ENCODE data around the gene MACROD2. TPM values are rescaled to one million over a fixed set of nuclear protein-coding genes. Genes with fewer than 3 reads are reported as not detected.
"Not testable (repeated sequence)": the region's sequence is repeated elsewhere in the genome, so short reads cannot be mapped to it uniquely, and the experiment has no call there.

Gene MACROD2
- total RNA-seq, 1 experiment from 2014 or later: 1.3 TPM

DNA sequence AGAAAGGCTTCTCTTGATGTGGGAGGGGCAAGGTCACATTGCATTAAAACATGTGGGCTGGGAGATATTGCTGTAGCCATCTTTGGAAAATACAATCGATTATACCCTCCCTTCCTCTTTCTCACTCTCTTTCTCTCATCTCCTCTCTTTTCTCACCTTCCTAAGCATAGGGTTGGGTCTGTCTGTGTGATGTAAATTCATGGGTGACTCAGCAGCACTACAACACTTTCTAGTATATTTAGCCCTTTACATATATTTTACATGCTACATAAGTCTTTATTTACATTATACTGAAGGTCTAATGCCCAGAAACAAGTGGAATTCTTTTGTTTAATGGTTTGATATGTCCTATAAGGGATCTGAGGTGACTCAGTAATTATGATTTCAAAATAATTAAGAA is 976.9 kb downstream of the MACROD2 start:
- in situ Hi-C loops (cut with HindIII; ENCODE audit: low pct_unique_long_range_greater_than_20kb, low sequenced_read_pairs): no loop called here
- no peak for DNase-seq (ENCODE audit: low read depth, low spot score)

GRCh38 chr20:14972690-14973089 is 977.4 kb downstream of the MACROD2 start:
- in situ Hi-C loops (cut with HindIII; ENCODE audit: low pct_unique_long_range_greater_than_20kb, low sequenced_read_pairs): no loop called here
- DNase-seq (ENCODE audit: low read depth, low spot score): no peak

GRCh38 chr20:14979453-14979986 is 984.2 kb downstream of the MACROD2 start:
- in situ Hi-C loops (cut with HindIII; ENCODE audit: low pct_unique_long_range_greater_than_20kb, low sequenced_read_pairs): no loop called here

GRCh38 chr20:14981486-14981885 is 986.2 kb downstream of the MACROD2 start:
- in situ Hi-C loops (cut with HindIII; ENCODE audit: low pct_unique_long_range_greater_than_20kb, low sequenced_read_pairs): not testable (repeated sequence)

More at GRCh38 chr20:14979453-14979986, 984.2 kb downstream of the MACROD2 start:
- no peak for DNase-seq (ENCODE audit: low read depth, low spot score)

DNA sequence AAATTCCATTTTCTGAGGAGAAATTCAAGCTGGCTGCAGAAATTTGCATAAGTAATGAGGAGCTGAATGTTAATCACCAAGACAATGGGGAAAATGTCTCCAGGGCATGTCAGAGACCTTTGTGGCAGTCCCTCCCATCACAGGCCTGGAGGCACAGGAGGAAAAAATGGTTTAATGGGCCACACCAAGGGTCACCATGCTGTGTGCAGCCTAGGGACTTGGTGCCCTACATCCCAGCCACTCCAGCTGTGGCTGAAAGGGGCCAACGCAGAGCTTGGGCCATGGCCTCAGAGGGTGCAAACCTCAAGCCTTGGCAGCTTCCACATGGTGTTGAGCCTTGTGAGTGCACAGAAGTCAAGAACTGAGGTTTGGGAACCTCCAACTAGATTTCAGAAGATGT is 987.0 kb downstream of the MACROD2 start:
- DNase-seq (ENCODE audit: low read depth, low spot score); in situ Hi-C loops (cut with HindIII; ENCODE audit: low pct_unique_long_range_greater_than_20kb, low sequenced_read_pairs): not testable (repeated sequence)

More at GRCh38 chr20:14981486-14981885, 986.2 kb downstream of the MACROD2 start:
- not testable (repeated sequence) for DNase-seq (ENCODE audit: low read depth, low spot score)

GRCh38 chr20:14984305-14984704 is 989.0 kb downstream of the MACROD2 start:
- in situ Hi-C loops (cut with HindIII; ENCODE audit: low pct_unique_long_range_greater_than_20kb, low sequenced_read_pairs): no loop called here
- DNase-seq (ENCODE audit: low read depth, low spot score): no peak

GRCh38 chr20:14984768-14985622 is 989.7 kb downstream of the MACROD2 start:
- no peak for DNase-seq (ENCODE audit: low read depth, low spot score)
- in situ Hi-C loops (cut with HindIII; ENCODE audit: low pct_unique_long_range_greater_than_20kb, low sequenced_read_pairs): no loop called here

- in situ Hi-C loops (cut with HindIII; ENCODE audit: low pct_unique_long_range_greater_than_20kb, low sequenced_read_pairs): no loop called here
- DNase-seq (ENCODE audit: low read depth, low spot score): no peak
Observed at GRCh38 chr20:14986026-14986655, 990.8 kb downstream of the MACROD2 start.

- in situ Hi-C loops (cut with HindIII; ENCODE audit: low pct_unique_long_range_greater_than_20kb, low sequenced_read_pairs): no loop called here
- no peak for DNase-seq (ENCODE audit: low read depth, low spot score)
Observed at GRCh38 chr20:14986656-14987055, 991.3 kb downstream of the MACROD2 start.

- no peak for DNase-seq (ENCODE audit: low read depth, low spot score)
- in situ Hi-C loops (cut with HindIII; ENCODE audit: low pct_unique_long_range_greater_than_20kb, low sequenced_read_pairs): no loop called here
Observed at GRCh38 chr20:14989535-14990290, 994.4 kb downstream of the MACROD2 start.

DNA sequence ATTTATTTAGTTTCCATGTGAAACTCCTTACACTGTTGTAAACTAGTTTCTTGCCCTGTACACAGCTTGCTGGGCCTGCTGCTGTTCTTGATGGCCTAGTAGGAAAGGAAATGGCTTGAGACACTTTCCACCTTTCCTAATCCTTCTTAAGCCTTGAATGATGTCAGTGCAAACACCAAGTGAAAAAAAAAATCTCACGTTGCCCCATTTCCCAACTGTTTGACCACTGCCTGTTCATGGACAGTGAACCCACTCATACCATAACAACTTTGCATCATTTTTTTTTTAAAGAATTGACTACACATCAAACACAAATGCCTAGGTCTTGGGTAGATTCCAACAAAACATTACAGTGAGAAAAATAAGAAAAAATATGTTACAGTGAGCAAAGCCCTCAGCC is 995.7 kb downstream of the MACROD2 start:
- no peak for DNase-seq (ENCODE audit: low read depth, low spot score)
- in situ Hi-C loops (cut with HindIII; ENCODE audit: low pct_unique_long_range_greater_than_20kb, low sequenced_read_pairs): no loop called here

GRCh38 chr20:14992153-14992552 is 996.8 kb downstream of the MACROD2 start:
- DNase-seq (ENCODE audit: low read depth, low spot score): no peak

DNA sequence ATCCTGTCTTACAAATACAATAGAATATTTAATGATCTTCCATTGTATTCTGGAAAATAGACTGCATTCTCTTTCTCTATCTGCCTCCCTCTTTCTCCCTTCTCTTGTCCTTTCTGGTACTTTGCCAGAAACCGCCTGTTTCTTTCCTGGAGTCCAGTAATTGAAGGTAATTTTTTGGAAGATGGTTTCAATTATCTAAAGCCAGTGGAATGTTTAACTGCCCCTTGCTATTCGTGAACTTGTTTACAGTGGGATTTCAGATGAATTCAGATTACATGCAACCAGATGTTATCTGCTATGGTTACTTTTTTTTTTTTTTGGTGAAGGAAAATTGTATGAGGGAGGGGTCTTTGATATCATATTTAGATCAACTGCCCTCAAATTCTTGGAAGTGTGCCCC is 997.6 kb downstream of the MACROD2 start:
- DNase-seq (ENCODE audit: low read depth, low spot score): no peak
- in situ Hi-C loops (cut with HindIII; ENCODE audit: low pct_unique_long_range_greater_than_20kb, low sequenced_read_pairs): no loop called here

More at GRCh38 chr20:14992153-14992552, 996.8 kb downstream of the MACROD2 start:
- in situ Hi-C loops (cut with HindIII; ENCODE audit: low pct_unique_long_range_greater_than_20kb, low sequenced_read_pairs): no loop called here

GRCh38 chr20:14996883-14997672 is 1001.8 kb downstream of the MACROD2 start:
- in situ Hi-C loops (cut with HindIII; ENCODE audit: low pct_unique_long_range_greater_than_20kb, low sequenced_read_pairs): no loop called here
- no peak for DNase-seq (ENCODE audit: low read depth, low spot score)

- in situ Hi-C loops (cut with HindIII; ENCODE audit: low pct_unique_long_range_greater_than_20kb, low sequenced_read_pairs): no loop called here
- DNase-seq (ENCODE audit: low read depth, low spot score): no peak
Observed at GRCh38 chr20:14997791-14998190, 1002.5 kb downstream of the MACROD2 start.

DNA sequence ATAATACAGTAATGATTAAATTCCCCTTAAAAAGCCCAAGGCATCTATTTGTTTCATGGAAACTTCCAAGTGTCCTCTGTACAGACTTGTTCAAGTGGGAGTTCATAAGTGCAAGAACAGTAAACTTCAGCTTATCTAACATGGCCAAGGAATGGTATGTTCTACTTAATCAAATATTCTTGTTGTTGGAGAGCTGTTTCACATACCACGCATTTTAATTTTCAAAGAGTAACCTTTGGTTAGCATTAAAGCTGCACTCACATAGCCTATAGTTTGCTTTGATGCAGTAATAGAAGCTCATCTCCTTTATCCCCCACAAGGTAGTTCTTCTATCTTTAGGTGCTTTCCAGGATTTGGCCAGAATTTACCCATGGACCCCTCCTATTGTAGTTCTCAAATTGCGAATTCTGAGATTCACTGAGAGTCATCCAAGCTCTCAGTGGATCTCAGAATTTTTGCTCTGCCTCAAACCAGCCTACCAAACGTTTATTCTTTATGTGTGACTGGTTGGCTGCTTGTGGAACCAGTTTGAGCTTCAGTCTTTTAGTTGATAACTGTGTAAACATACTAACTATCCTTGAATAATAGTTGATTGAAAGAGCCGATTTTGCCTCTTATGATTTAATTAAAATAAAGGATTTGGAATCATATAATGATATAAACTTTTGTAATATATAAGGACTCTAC is 1010.1 kb downstream of the MACROD2 start:
- in situ Hi-C loops (cut with HindIII; ENCODE audit: low pct_unique_long_range_greater_than_20kb, low sequenced_read_pairs): no loop called here
- no peak for DNase-seq (ENCODE audit: low read depth, low spot score)

DNA sequence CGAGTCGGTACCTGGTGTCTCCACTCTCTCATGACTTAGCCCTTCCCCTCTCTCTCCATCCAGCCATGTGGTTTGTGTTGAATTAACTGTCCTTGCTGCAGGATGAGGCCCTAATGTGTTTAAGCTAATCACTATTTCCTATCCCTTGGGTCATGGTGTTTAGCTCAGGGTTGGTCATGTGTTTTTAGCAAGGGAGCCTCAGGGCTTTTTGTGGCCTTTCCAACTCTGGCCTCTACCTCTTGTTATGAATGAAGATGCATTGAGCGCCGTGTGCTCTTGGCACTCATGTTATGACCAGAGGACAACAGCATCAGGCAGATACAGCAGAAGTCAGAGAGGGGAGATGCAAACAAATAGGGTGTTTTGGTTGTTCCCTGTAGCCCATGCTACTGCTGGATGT is 1016.3 kb downstream of the MACROD2 start:
- peak; percentile 37 for DNase-seq (ENCODE audit: low read depth, low spot score)
- in situ Hi-C loops (cut with HindIII; ENCODE audit: low pct_unique_long_range_greater_than_20kb, low sequenced_read_pairs): no loop called here
